ENCODE data around the gene CALB2. TPM values are rescaled to one million over a fixed set of nuclear protein-coding genes. Genes with fewer than 3 reads are reported as not detected.

The CALB2 gene
- total and polyA plus RNA-seq, 2 experiments from 2014 or later, result 2.4 to 4.2 TPM

DNA sequence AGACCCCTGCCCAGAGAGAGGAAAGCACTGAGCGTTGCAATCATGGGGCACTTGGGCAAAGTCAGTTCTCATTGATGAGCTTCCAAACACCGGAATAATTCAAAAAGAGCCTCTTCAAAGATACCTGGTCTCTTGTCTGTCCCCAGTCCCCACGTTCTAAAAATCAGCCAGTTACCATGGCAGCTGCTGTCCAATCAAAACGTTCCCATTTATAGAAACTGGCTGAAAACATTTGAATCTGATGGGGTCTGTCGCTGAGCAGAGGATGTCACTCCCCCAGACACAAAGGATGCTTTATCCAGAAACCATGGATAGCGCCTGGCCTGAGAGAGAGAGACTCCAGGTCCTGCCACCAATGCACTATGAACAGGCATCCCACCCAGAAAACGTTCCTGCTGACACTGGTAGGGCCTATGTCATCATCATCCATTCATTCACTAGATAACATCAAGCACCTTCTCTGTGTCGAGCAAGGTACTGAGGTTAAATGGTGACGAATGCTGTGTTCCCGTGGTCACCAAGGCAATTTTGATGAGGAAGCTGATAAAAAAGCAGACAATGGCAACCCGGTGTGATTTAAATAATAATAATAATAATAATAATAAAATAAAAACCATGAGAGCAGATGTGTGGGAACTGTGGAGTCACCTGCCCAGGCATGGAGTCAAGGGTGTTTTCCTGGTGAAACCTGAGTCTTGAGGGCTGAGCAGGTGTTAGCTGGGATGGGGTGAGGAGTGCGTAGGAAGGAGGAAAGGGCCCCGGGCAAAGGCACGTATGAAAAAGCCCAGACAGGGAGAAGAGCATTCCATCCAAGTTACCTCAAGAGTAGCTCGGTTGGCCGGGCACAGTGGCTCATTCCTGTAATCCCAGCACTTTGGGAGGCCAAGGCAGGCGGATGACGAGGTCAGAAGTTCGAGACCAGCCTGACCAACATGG is 19.0 kb upstream of the CALB2 start:
- H3K4me2 ChIP-seq, result no peak overlapping the region
- ATAC-seq (no peak), DNase-seq (ENCODE audit: low spot score) (no peak)
- H4K20me1 ChIP-seq (replicated peaks; ENCODE audit: insufficient read depth), result no peaks in the 10 kb centered on the region
- Mint-ChIP-seq H3K27ac (no peak overlapping the region), H3K27me3 (ENCODE audit: insufficient read depth, low read depth, poor library complexity) (peaks cover 5% of the 10 kb centered on the region), H3K4me1 (no peaks in the 10 kb centered on the region; the same call in 2 of the 3 replicates), H3K4me3 (no peak overlapping the region), H3K36me3 (ENCODE audit: low read depth) (no peaks in the 10 kb centered on the region), H3K9me3 (peaks cover 2% of the 10 kb centered on the region; the same call in 1 of the 3 replicates)
- no peak overlapping the region for H3K27ac ChIP-seq (ENCODE audit: low read depth)
- no peaks in the 10 kb centered on the region for H3K4me1 ChIP-seq (ENCODE audit: insufficient read depth)
- H3K79me2 ChIP-seq (replicated peaks; ENCODE audit: insufficient read depth), result no peaks in the 10 kb centered on the region
- H3F3A ChIP-seq (replicated peaks; ENCODE audit: low read depth), result no peaks in the 10 kb centered on the region
- no peaks in the 10 kb centered on the region for H3K9me2 ChIP-seq (ENCODE audit: insufficient read depth)
- H3K4me3 ChIP-seq, result no peak overlapping the region
- no peaks in the 10 kb centered on the region for H3K27me3 ChIP-seq (ENCODE audit: insufficient read depth)
- no peaks in the 10 kb centered on the region for H3K36me3 ChIP-seq (ENCODE audit: insufficient read depth)
- TF ChIP-seq NANOG (IDR thresholded peaks at IDR 0.05; ENCODE audit: borderline replicate concordance), result no peak
- TF ChIP-seq, protein P1, sequence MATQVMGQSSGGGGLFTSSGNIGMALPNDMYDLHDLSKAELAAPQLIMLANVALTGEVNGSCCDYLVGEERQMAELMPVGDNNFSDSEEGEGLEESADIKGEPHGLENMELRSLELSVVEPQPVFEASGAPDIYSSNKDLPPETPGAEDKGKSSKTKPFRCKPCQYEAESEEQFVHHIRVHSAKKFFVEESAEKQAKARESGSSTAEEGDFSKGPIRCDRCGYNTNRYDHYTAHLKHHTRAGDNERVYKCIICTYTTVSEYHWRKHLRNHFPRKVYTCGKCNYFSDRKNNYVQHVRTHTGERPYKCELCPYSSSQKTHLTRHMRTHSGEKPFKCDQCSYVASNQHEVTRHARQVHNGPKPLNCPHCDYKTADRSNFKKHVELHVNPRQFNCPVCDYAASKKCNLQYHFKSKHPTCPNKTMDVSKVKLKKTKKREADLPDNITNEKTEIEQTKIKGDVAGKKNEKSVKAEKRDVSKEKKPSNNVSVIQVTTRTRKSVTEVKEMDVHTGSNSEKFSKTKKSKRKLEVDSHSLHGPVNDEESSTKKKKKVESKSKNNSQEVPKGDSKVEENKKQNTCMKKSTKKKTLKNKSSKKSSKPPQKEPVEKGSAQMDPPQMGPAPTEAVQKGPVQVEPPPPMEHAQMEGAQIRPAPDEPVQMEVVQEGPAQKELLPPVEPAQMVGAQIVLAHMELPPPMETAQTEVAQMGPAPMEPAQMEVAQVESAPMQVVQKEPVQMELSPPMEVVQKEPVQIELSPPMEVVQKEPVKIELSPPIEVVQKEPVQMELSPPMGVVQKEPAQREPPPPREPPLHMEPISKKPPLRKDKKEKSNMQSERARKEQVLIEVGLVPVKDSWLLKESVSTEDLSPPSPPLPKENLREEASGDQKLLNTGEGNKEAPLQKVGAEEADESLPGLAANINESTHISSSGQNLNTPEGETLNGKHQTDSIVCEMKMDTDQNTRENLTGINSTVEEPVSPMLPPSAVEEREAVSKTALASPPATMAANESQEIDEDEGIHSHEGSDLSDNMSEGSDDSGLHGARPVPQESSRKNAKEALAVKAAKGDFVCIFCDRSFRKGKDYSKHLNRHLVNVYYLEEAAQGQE (IDR thresholded peaks at IDR 0.05; ENCODE audit: unreplicated experiment), result peak; percentile 22
- H2AFZ ChIP-seq, result no peak overlapping the region

GRCh38 chr16:71340406-71340805 is 18.1 kb upstream of the CALB2 start:
- H3K27ac Mint-ChIP-seq, result no peak overlapping the region
- peaks cover 2% of the 10 kb centered on the region for H3K27me3 Mint-ChIP-seq (ENCODE audit: insufficient read depth, low read depth, poor library complexity)
- H2AFZ ChIP-seq, result no peak overlapping the region

More at GRCh38 chr16:71340406-71340805, 18.1 kb upstream of the CALB2 start:
- H3K4me3 Mint-ChIP-seq, result no peak overlapping the region
- Histone ChIP-seq H3K9me2 (ENCODE audit: insufficient read depth) (no peaks in the 10 kb centered on the region), H3K36me3 (ENCODE audit: insufficient read depth) (no peaks in the 10 kb centered on the region), H3K27ac (ENCODE audit: low read depth) (no peak overlapping the region), H4K20me1 (replicated peaks; ENCODE audit: insufficient read depth) (no peaks in the 10 kb centered on the region), H3K27me3 (ENCODE audit: insufficient read depth) (no peaks in the 10 kb centered on the region), H3K4me1 (ENCODE audit: insufficient read depth) (no peaks in the 10 kb centered on the region), H3K4me2 (no peak overlapping the region), H3F3A (replicated peaks; ENCODE audit: low read depth) (no peaks in the 10 kb centered on the region), H3K4me3 (no peak overlapping the region), H3K79me2 (replicated peaks; ENCODE audit: insufficient read depth) (no peaks in the 10 kb centered on the region)
- H3K36me3 Mint-ChIP-seq (ENCODE audit: low read depth), result no peaks in the 10 kb centered on the region
- no peak for ATAC-seq
- no peak for DNase-seq (ENCODE audit: low spot score)
- TF ChIP-seq CTCF (conservative IDR thresholded peaks at IDR 0.05; ENCODE audit: low read depth in 2 of 2) (no peak), CREB1 (CRISPR knock-in tag; IDR thresholded peaks at IDR 0.05; ENCODE audit: low read depth) (no peak), POLR2AphosphoS5 (IDR thresholded peaks at IDR 0.05; ENCODE audit: low read depth) (no peak), STAT1 (IDR thresholded peaks at IDR 0.05; ENCODE audit: unreplicated experiment) (no peak), ZNF331 (CRISPR knock-in tag; IDR thresholded peaks at IDR 0.05; ENCODE audit: low read depth) (no peak), EZH2phosphoT487 (IDR thresholded peaks at IDR 0.05; ENCODE audit: unreplicated experiment) (no peak), ZNF114 (CRISPR knock-in tag; IDR thresholded peaks at IDR 0.05) (no peak), EZH2 (IDR thresholded peaks at IDR 0.05; ENCODE audit: low read depth, unreplicated experiment) (no peak), JUNB (IDR thresholded peaks at IDR 0.05; ENCODE audit: unreplicated experiment) (no peak), NANOG (IDR thresholded peaks at IDR 0.05; ENCODE audit: borderline replicate concordance) (no peak)
- TF ChIP-seq, protein P2, sequence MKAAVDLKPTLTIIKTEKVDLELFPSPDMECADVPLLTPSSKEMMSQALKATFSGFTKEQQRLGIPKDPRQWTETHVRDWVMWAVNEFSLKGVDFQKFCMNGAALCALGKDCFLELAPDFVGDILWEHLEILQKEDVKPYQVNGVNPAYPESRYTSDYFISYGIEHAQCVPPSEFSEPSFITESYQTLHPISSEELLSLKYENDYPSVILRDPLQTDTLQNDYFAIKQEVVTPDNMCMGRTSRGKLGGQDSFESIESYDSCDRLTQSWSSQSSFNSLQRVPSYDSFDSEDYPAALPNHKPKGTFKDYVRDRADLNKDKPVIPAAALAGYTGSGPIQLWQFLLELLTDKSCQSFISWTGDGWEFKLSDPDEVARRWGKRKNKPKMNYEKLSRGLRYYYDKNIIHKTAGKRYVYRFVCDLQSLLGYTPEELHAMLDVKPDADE (IDR thresholded peaks at IDR 0.05), result no peak
- TF ChIP-seq, protein P1 (IDR thresholded peaks at IDR 0.05; ENCODE audit: unreplicated experiment), result no peak
- peaks cover 2% of the 10 kb centered on the region; the same call in 1 of the 3 replicates for H3K9me3 Mint-ChIP-seq
- H3K4me1 Mint-ChIP-seq, result no peaks in the 10 kb centered on the region; the same call in 2 of the 3 replicates
